Suprapubic skin (tissue), 4 donors: ENCODE measurements around the gene CCDC33. TPM values are rescaled to one million over a fixed set of nuclear protein-coding genes. Genes with fewer than 3 reads are reported as not detected.

Source experiments
- DNase-seq, 2 donors: peaks; one replicate each; pipeline ENCODE4 v3.0.0-alpha.2; 2019; ENCODE audit warnings: low spot score in 2 of 2
- H3K27ac ChIP-seq: fragments of 200-600 bp; sonication (generic); one replicate; pipeline ENCODE4 v1.5.1; 2019
- H3K27me3 ChIP-seq: fragments of 200-600 bp; sonication (generic); one replicate; pipeline ENCODE4 v1.5.1; 2019
- H3K36me3 ChIP-seq: fragments of 200-600 bp; sonication (generic); one replicate; pipeline ENCODE4 v1.5.1; 2019
- H3K4me1 ChIP-seq: fragments of 200-600 bp; sonication (generic); one replicate; pipeline ENCODE4 v1.5.1; 2019
- H3K4me3 ChIP-seq: fragments of 200-600 bp; sonication (generic); one replicate; pipeline ENCODE4 v1.5.1; 2019; ENCODE audit warnings: mild to moderate bottlenecking
- H3K9me3 ChIP-seq: fragments of 200-600 bp; sonication (generic); one replicate; pipeline ENCODE4 v1.5.1; 2019
- EP300 ChIP-seq: sonication (generic); formaldehyde crosslinking; IDR thresholded peaks from one replicate; pipeline ENCODE4 v1.6.1; 2017; ENCODE audit warnings: antibody characterized with exemption
- POLR2A ChIP-seq, 2 donors: fragments of 450-650 bp; IDR thresholded peaks; one replicate each; pipeline ENCODE4 v1.6.1; 2017; ENCODE audit warnings: antibody characterized with exemption in 2 of 2, mild to moderate bottlenecking in 2 of 2, moderate library complexity in 2 of 2
- POLR2AphosphoS5 ChIP-seq, 3 donors: sonication (generic); formaldehyde crosslinking; IDR thresholded peaks; one replicate each; pipeline ENCODE4 v1.6.1; 2017; ENCODE audit warnings: antibody characterized with exemption in 3 of 3
- WGBS: methylation state at CpG from one replicate; pipeline ENCODE4 v1.1.5; 2018; 5-methylcytosine and 5-hydroxymethylcytosine counted together
- total RNA-seq, 4 donors: library from RNA; depleted of rRNA; stranded (reverse); fragments of >200 nt; gene quantifications; one replicate each; pipeline ENCODE4 v1.1.0, GENCODE V29; 2016
- TF ChIP-seq, protein P1 (sequence below), 2 donors: fragments of 200-600 bp in 1 of 2; fragments of 450-650 bp in 1 of 2; sonication (generic) in 1 of 2; IDR thresholded peaks; one replicate each; pipeline ENCODE4 v1.5.1; 2016 to 2019; ENCODE audit warnings: antibody characterized with exemption in 2 of 2, mild to moderate bottlenecking in 1 of 2, moderate library complexity in 1 of 2

CCDC33 gene
- total RNA-seq, 4 donors from 2014 or later = 0.60 TPM; not detected in 3

DNA sequence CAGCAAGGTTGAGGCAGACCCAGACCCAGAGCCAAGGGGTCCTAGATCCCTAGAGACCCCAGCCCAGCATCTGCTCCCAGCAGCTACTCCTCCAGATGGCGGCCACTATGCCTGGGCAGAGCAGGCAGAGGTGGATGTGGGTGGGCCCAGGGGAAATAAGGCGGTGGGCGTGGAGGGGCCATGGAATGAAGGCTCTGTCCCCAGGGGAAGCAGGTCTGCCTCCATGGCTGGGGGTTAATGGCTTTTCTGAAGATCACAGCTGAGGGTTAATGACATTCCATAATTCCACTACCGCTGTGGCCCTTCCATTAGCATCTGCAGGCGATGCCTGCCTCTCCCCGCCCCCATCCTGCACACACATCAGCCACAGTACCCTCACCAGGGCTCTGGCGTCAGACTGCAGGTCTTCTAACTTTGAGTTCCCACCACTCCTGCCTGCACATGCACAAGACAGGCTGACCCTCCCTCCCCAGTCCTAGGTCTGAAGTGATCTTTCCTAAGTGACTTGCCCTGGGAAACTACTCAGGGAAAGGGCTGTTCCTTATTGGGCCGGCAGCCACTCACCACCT is 41.2 kb downstream of the CCDC33 start:
- 76% methylated on average over 8 of the region's 8 CpGs for WGBS
- no peak for TF ChIP-seq EP300
- no peak for TF ChIP-seq POLR2AphosphoS5 (IDR thresholded peaks at IDR 0.05)
- TF ChIP-seq POLR2A (IDR thresholded peaks at IDR 0.05) = no peak
- TF ChIP-seq, protein P1, sequence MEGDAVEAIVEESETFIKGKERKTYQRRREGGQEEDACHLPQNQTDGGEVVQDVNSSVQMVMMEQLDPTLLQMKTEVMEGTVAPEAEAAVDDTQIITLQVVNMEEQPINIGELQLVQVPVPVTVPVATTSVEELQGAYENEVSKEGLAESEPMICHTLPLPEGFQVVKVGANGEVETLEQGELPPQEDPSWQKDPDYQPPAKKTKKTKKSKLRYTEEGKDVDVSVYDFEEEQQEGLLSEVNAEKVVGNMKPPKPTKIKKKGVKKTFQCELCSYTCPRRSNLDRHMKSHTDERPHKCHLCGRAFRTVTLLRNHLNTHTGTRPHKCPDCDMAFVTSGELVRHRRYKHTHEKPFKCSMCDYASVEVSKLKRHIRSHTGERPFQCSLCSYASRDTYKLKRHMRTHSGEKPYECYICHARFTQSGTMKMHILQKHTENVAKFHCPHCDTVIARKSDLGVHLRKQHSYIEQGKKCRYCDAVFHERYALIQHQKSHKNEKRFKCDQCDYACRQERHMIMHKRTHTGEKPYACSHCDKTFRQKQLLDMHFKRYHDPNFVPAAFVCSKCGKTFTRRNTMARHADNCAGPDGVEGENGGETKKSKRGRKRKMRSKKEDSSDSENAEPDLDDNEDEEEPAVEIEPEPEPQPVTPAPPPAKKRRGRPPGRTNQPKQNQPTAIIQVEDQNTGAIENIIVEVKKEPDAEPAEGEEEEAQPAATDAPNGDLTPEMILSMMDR (IDR thresholded peaks at IDR 0.05) = no peak
- no peak for DNase-seq
- Histone ChIP-seq H3K4me3 (no peak overlapping the region), H3K4me1 (no peaks in the 10 kb centered on the region), H3K36me3 (no peaks in the 10 kb centered on the region), H3K27ac (no peak overlapping the region), H3K27me3 (peaks cover 49% of the 10 kb centered on the region), H3K9me3 (no peaks in the 10 kb centered on the region)

DNA sequence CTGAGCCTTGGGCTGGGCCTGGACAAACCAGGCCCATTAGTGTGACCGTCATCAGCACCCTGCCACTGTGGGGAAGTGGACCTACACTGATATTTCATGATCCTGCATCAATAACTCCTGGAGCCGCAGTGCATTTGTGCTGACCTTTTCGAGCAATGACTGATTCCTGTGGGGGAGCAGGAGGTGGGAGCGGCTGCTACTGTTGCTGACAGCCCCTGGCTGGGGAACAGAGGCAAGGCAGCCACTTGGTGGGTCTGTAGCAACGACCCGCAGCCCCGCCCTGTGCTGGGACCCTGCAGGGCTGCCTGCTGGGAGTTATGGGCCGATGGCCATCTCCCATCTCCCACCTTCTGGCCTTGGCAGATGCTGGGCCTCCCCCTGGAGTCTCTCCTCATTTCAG is 42.1 kb downstream of the CCDC33 start:
- no peak for DNase-seq
- no peaks in the 10 kb centered on the region for H3K4me1 ChIP-seq
- no peaks in the 10 kb centered on the region for H3K36me3 ChIP-seq
- no peak overlapping the region for H3K4me3 ChIP-seq
- H3K27me3 ChIP-seq = peaks cover 58% of the 10 kb centered on the region
- no peak overlapping the region for H3K27ac ChIP-seq
- WGBS = 56% methylated on average over 5 of the region's 8 CpGs
- H3K9me3 ChIP-seq = no peaks in the 10 kb centered on the region
- no peak for TF ChIP-seq POLR2A (IDR thresholded peaks at IDR 0.05)
- no peak for TF ChIP-seq POLR2AphosphoS5 (IDR thresholded peaks at IDR 0.05)
- TF ChIP-seq, protein P1 (IDR thresholded peaks at IDR 0.05) = no peak
- TF ChIP-seq EP300 = no peak

DNA sequence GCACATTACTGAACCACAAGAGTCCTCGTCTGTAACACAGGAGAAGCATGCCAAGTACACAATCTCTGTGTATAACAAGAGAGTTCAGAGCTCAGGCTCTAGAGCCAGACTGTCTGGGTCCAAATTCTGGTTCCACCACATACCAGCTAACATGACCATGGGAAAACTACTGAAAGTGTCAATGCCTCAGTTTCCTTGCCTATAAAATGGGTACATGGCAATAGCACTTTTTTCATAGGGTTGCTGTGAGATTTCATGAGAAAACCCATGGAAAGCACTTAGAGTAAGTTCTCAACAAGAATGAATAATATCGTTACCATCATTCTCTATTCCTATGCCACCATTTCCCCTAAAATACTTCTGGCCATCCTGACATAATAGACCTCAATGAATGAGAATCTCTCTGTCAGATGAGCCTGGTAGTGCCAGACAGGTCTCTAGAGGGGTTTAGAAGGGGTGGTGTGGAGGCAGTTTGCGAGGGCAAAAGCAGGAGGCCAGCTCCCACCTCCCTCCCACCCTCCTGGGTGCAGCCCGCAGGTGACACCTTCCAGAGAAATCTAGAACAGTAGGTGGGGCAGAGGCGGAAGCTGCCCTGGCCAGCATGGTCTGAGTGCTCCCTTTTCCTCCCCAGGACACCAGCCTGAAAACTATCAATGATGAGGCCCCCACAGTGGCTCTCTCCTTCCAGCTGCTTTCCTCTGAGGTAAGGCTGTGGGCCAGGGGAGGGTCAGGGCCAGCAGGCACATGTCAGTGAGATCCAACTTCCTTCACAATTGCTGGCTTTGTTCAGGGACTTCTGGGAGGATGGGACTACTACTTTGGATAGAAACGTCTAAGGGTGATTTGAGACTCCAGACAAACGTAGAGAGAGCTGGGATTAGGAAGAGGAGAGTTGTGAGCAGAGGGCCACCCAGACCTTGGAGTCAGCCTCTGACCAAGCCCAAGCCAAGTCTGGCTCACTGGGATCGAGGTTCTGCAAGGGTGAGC is 45.3 kb downstream of the CCDC33 start:
- H3K36me3 ChIP-seq = no peaks in the 10 kb centered on the region
- DNase-seq = no peak
- WGBS = 53% methylated on average over 8 of the region's 8 CpGs
- H3K4me1 ChIP-seq = no peaks in the 10 kb centered on the region
- TF ChIP-seq EP300 (no peak), POLR2AphosphoS5 (IDR thresholded peaks at IDR 0.05) (no peak), POLR2A (IDR thresholded peaks at IDR 0.05) (no peak)
- TF ChIP-seq, protein P1 (IDR thresholded peaks at IDR 0.05) = no peak
- H3K27me3 ChIP-seq = peaks cover 51% of the 10 kb centered on the region
- H3K9me3 ChIP-seq = no peaks in the 10 kb centered on the region
- no peak overlapping the region for H3K27ac ChIP-seq
- H3K4me3 ChIP-seq = no peak overlapping the region

DNA sequence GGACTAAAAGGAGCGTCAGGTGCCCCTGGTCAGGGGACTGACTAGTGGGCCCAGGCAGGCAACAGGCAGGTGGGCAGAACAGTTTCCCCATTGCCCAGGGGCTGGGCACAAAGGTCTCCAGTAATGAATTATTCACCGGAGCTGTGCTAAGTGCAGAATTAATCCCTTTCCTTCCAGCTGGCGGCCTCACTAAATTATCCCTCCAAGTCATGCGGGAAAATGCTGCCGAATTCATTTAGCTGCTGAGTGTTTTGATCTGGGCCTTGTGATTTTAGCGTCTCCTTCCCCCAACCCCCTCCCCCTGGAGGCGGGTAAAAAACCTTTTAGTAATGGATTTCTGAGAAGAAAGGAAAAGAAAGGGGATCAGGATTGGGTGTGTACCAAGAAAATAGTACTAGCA is 47.2 kb downstream of the CCDC33 start:
- no peak for DNase-seq
- Histone ChIP-seq H3K36me3 (no peaks in the 10 kb centered on the region), H3K4me1 (no peaks in the 10 kb centered on the region), H3K9me3 (no peaks in the 10 kb centered on the region), H3K4me3 (no peak overlapping the region), H3K27me3 (peaks cover 44% of the 10 kb centered on the region), H3K27ac (no peak overlapping the region)
- 31% methylated on average over 7 of the region's 7 CpGs for WGBS
- TF ChIP-seq EP300 = no peak
- TF ChIP-seq, protein P1 (IDR thresholded peaks at IDR 0.05) = no peak
- TF ChIP-seq POLR2AphosphoS5 (IDR thresholded peaks at IDR 0.05) = no peak
- no peak for TF ChIP-seq POLR2A (IDR thresholded peaks at IDR 0.05)

DNA sequence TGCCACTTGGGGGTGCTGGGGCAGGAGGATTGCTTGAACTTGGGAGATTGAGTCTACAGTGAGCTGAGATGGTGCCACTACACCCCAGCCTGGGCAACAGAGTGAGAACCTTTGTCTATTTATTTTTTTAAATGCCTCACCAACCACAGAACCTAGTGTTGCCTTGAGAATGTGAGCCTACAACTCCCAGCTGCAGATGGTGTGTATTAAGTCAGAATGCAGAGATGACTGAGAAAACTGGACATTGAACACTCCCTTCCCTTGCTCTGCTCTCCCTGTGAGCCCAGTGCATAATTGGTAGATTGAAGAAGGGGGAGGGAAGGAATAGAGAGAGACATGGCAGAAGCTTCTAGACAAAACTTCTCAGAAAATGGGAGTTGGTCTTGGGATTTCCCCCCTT is 53.5 kb downstream of the CCDC33 start:
- no peak overlapping the region for H3K27ac ChIP-seq
- DNase-seq = no peak
- H3K4me3 ChIP-seq = no peak overlapping the region
- H3K9me3 ChIP-seq = no peaks in the 10 kb centered on the region
- peaks cover 19% of the 10 kb centered on the region for H3K27me3 ChIP-seq
- TF ChIP-seq EP300 = no peak
- TF ChIP-seq, protein P1 (IDR thresholded peaks at IDR 0.05) = no peak
- no peak for TF ChIP-seq POLR2A (IDR thresholded peaks at IDR 0.05)
- TF ChIP-seq POLR2AphosphoS5 (IDR thresholded peaks at IDR 0.05) = no peak
- H3K4me1 ChIP-seq = no peaks in the 10 kb centered on the region
- H3K36me3 ChIP-seq = no peaks in the 10 kb centered on the region
